Fibroblast of lung (primary cell): Measurements from ENCODE around the gene RABGAP1L.

Source experiments
- CTCF ChIP-seq, 2 donors: IDR thresholded peaks in 1 of 2; conservative IDR thresholded peaks in 1 of 2; 1 replicate in 1 of 2; 2 replicates in 1 of 2; pipeline ENCODE4 v1.5.1; 2011 to 2012; ENCODE audit warnings: low read length in 2 of 2, control low read depth in 1 of 2, inconsistent platforms in 1 of 2, low read depth in 1 of 2, mild to moderate bottlenecking in 1 of 2
- EZH2 ChIP-seq: IDR thresholded peaks from 2 replicates; pipeline ENCODE4 v1.5.1; 2012; ENCODE audit warnings: low read length, control low read depth, mild to moderate bottlenecking; ENCODE audit errors: missing control alignments

DNA sequence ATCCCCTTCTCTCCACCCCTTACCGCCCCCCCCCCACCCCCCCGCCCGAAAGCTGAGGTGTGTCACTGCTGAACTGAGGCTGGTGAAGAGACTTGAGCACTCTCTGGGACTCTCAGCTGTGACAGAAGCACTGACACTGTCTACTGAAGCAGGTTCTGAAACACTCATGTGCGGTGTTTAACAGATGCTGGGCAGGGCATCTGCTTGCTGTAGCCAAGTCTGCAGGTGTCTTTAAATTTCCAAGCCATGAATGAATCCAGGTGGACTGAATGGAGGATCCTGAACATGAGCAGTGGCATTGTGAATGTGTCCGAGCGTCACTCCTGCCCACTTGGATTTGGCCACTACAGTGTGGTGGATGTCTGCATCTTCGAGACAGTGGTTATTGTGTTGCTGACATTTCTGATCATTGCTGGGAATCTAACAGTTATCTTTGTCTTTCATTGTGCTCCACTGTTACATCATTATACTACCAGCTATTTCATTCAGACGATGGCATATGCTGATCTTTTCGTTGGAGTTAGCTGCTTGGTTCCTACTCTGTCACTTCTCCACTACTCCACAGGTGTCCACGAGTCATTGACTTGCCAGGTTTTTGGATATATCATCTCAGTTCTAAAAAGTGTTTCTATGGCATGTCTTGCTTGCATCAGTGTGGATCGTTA, 288.7 kb downstream of the RABGAP1L start, which contains the start of gene GPR52:
- TF ChIP-seq CTCF (conservative IDR thresholded peaks at IDR 0.05 in 1 of 2, IDR thresholded peaks at IDR 0.05 in 1 of 2; ENCODE audit: low read depth in 1 of 2, low read length in 2 of 2) (no peak), EZH2 (no peak)
